GM18870 (cell line): ENCODE measurements around the gene MAN2B1.
"Not testable (repeated sequence)": the region's sequence is repeated elsewhere in the genome, so short reads cannot be mapped to it uniquely, and the experiment has no call there.

Experiments used
- ATAC-seq: cut with Tn5 transposase; IDR thresholded peaks from one replicate; pipeline ENCODE4 v1.9.1; 2021; ENCODE audit warnings: moderate library complexity; ENCODE audit not compliant: unreplicated experiment

The MAN2B1 gene

GRCh38 chr19:12664406-12665280 is 1.9 kb downstream of the MAN2B1 start:
- ATAC-seq: no peak

DNA sequence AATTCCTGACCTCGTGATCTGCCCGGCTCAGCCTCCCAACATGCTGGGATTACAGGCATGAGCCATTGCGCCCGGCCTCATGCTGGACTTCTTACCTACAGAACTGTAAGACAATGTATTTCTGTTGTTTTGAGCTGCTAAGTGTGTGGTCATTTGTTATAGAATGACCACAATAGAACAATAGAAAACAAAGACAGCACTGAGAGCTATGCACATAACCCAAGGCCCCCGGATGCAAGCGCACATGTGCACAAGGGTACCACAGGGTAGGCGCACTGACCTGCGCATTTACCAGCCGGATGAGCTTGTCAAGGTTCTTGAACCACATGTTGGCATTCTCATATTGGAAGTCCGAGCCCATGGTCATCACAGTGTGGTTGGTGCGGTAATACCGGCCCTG is 5.6 kb downstream of the MAN2B1 start:
- no peak for ATAC-seq

GRCh38 chr19:12657966-12658365 is 8.6 kb downstream of the MAN2B1 start:
- no peak for ATAC-seq

- ATAC-seq: no peak
Observed at GRCh38 chr19:12656899-12657571, 9.5 kb downstream of the MAN2B1 start.

DNA sequence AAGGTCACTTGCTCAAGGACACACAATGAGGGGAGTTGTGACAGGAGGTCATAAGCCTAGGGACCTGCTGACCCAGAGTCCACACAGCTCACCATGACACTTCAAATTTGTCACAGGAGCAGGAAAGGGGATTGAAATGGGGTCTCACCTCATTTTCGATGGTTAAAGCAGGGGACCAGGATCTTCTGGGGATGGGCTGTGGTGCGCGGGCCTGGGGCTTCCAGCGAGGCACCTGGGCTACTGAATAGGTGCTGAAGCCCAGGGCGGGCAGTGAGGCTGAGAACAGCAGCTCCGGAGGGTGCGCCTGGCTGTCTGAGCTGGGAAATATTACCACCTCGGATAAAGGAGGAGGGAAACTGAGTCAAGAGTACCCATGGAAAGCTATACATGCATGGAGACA is 11.0 kb downstream of the MAN2B1 start:
- ATAC-seq: no peak

- no peak for ATAC-seq
Observed at GRCh38 chr19:12652219-12652618, 14.3 kb downstream of the MAN2B1 start.

DNA sequence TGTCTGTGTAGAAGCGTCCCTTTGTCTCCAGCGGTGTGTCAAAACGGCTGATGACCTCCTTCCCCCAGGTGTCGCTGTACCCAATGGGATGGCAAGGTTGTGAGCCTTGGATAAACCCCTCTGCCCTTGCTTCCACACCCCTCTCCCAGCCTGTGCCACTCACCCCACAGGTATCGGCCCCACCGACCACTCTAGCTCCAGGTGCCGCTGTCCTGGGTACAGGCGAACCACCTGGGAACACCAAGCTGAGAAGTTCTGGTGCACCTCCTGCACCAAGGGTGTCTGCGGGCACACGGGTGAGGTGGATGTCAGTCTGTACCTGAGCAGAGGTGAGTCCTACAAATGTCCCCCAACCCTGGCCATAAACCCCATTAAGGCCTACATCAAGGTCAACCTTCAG is 16.6 kb downstream of the MAN2B1 start:
- no peak for ATAC-seq

DNA sequence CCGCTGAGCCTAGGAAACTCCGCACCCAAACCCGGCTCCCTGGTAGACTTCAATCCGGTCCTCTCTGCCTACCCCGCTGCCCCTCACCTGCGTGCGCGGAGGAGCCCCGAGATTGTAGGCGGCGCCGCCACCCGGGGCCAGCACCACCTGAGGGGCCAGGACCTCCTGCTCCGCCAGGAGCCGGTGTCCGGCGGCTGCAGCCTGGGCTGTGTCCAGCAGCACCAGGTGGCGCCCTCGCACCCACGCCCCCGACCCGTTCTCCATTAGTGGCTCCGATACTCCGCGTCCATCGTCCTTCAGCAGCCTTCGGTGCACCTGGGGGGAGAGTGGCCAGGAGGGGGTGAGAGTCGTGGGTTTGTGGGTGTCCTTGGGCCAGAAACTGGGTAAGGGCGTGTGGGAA is 18.5 kb downstream of the MAN2B1 start:
- no peak for ATAC-seq

GRCh38 chr19:12647490-12648071 is 19.0 kb downstream of the MAN2B1 start:
- no peak for ATAC-seq

GRCh38 chr19:12647047-12647446 is 19.5 kb downstream of the MAN2B1 start:
- ATAC-seq: no peak

DNA sequence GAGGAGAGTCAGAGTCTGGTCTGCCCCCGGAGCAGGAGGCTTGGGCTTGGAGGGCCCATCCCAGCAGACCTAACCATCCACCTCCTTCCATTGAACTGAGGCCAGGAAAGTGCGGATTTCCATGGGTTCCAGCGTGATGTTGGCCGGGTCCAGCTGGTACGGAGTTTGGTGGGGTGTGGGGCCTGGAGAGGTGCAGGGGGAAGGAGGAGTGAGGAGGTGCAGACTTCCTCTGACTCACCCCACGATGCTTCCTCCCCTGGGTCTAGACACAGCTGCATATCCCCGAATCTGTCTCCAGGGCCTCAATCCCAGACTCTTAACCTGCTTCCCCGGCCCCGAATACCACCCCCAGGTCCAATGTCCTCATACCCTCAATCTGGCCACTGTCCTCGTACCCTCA is 20.0 kb downstream of the MAN2B1 start:
- ATAC-seq: no peak

DNA sequence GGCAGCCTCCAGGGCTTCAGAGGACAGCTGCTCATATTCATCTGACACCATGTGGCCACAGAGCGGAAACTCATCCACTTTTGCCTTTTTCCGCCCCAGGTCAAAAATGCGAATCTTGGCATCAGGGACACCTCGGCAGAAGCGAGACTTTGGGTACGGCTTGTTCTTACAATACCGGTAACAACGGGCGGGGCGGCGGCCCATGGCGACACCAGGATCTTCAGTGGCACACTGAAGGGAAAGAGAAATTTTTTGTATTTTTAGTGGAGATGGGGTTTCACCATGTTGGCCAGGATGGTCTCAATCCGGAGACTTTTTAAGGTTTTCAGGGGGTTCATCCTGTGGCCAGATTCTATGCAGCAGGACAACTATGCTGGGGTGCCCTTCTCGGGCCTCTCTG is 22.8 kb downstream of the MAN2B1 start:
- not testable (repeated sequence) for ATAC-seq

DNA sequence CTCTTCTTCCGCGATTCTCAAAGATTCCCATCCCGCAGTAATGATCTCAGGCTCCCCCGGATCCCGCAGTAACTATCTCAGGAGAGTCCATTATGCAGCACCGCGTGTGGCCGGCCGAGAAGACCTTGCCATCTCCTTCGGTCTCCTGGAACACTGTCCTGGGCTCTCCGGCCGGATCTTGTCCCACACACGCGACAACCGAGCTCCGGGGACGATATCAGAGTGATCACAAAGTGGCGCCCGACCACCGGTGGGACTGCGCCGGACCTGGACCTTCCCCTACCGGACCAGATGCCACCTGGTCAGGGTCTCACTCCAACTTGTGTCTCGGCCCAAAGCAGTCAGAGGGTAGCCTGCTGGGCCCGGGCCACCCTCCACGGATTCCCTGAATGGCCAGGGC is 24.0 kb downstream of the MAN2B1 start:
- no peak for ATAC-seq

DNA sequence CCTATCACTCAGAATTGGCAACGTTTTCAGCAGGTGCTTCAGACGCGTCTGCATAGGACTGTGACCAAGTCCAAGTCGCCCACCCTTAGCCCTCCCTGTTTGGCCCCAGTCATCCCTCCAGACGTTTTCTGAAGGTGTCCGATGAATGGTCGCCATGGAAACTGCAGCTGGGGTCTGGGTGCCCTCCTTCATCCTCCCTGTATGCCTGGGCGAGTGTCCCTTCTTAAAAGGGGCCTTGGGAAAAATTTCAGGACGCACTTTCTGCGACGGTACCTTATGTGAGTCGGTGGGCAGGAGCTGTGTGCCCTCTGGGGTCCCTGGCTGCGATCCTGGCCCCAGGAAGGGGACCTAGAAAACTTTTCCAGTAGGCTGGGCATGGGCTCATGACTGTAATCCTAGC is 25.1 kb downstream of the MAN2B1 start:
- ATAC-seq: no peak

GRCh38 chr19:12639901-12640613 is 26.5 kb downstream of the MAN2B1 start:
- ATAC-seq: no peak

DNA sequence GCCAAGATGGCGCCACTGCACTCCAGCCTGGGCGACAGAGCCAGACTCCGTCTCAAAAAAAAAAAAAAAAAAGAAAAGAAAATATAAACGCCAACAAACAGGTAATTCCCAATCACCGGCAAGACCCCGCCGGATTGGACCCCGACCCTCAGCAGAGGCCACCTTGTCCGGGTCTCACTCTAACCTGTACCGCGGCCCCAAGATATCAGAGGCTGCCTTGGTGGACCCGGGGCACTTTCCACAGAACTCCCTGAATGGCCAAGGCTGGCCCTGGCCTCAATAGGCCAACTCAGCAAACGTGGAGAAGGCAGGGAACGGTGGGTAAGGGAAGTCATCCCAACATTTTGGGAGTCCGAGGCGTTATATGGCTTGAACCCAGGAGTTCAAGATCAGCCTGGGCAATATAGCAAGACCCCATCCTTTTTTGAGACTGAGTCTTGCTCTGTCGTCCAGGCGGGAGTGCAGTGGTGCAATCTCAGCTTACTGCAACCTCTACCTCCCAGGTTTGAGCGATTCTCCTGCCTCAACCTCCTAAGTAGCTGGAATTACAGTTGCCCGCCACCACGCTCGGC is 27.8 kb downstream of the MAN2B1 start:
- no peak for ATAC-seq

- ATAC-seq: no peak
Observed at GRCh38 chr19:12636631-12637030, 29.9 kb downstream of the MAN2B1 start.

- no peak for ATAC-seq
Observed at GRCh38 chr19:12629215-12629614, 37.3 kb downstream of the MAN2B1 start.

DNA sequence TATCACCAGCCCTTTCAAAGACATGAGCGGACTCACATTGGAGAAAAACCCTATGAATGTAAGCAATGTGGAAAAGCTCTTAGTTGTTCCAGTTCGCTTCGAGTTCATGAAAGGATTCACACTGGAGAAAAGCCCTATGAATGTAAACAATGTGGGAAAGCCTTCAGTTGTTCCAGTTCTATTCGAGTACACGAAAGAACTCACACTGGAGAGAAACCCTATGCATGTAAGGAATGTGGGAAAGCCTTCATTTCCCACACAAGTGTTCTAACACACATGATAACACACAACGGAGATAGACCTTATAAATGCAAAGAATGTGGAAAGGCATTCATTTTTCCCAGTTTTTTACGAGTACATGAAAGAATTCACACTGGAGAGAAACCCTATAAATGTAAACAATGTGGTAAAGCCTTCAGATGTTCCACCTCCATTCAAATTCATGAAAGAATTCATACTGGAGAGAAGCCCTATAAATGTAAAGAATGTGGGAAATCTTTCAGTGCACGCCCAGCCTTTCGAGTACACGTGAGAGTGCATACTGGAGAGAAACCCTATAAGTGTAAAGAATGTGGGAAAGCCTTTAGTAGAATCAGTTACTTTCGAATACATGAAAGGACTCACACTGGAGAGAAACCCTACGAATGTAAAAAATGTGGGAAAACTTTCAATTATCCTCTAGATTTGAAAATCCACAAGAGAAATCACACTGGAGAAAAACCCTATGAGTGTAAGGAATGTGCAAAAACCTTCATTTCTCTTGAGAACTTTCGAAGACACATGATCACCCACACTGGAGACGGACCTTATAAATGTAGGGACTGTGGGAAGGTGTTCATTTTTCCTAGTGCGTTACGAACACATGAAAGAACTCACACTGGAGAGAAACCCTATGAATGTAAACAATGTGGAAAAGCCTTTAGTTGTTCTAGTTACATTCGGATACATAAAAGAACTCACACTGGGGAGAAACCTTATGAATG is 38.2 kb downstream of the MAN2B1 start:
- no peak for ATAC-seq

DNA sequence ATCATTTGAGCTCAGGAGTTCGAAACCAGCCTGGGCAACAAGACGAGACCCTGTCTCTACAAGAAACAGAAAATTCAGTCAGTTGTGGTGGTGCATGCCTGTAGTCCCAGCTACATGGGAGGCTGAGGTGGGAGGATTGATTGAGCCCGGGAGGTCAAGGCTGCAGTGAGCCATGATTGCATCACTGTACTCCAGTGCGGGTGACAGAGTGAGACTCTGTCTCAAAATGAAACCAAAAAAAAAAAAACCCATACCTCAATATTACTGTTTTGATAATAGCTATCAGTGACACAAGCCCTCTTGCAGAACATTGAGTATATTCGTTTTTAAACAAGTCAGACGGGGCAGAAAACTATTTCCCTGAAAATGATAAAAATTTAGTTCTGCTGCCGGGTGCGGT is 39.6 kb downstream of the MAN2B1 start:
- ATAC-seq: no peak
